Measurements from ENCODE around the gene MTCH1. TPM values are rescaled to one million over a fixed set of nuclear protein-coding genes. Genes with fewer than 3 reads are reported as not detected.

MTCH1 gene
- total RNA-seq, 1 donor from 2014 or later: 180 TPM

- H3K4me1 Mint-ChIP-seq (ENCODE audit: unreplicated experiment): peaks cover 77% of the 10 kb centered on the region
- H3K36me3 Mint-ChIP-seq (ENCODE audit: unreplicated experiment): peaks cover 13% of the 10 kb centered on the region
- no peak for TF ChIP-seq CTCF (IDR thresholded peaks at IDR 0.05)
- no peaks in the 10 kb centered on the region for H3K27me3 Mint-ChIP-seq (ENCODE audit: unreplicated experiment)
- no peak overlapping the region for H3K4me3 Mint-ChIP-seq (ENCODE audit: unreplicated experiment)
- no peaks in the 10 kb centered on the region for H3K9me3 Mint-ChIP-seq (ENCODE audit: unreplicated experiment)
- DNase-seq (ENCODE audit: extremely low spot score, unreplicated experiment): no peak
- peak overlapping the region; percentile 90 for H3K27ac Mint-ChIP-seq (ENCODE audit: unreplicated experiment)
These were observed 58.1 kb downstream of the MTCH1 start for GRCh38 chr6:36927691-36928546.

DNA sequence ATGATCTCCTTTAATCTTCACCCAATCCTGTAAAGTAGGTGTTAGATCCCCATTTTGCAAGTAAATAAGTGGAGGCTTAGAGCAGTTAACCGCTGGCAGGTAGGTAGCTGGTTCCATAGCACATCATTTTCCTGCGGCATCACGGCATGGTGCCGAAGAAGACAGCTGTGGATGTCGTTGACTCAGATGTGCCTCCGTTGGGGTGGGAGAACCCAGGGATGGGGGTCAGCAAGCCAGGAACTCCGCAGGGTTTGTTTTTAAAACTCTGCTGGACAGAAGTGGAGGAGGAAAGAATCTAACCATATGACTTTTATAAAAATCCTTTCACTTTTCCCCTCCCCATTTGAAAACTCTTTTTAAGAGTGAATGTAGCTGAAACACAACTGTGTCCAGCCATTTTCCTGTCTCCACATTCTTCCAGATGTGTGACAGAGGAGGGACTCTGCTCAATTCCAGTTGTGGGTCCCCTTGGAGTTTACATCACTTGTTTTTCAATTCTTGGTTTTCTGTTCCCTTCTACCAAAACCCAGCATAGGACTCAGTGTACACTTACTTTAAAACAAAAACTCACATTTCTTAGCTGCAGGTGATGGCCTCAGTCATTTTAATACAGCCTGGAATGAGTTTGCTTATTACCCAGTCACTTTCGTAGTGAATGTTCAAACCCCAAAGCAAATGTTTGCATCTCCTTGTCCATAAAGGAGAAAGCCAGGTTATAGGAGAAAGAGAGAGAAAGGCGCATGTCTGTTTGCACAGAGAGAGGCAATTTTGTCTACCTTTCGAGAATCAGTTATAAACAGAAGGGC is 59.1 kb downstream of the MTCH1 start:
- H3K9me3 Mint-ChIP-seq (ENCODE audit: unreplicated experiment): no peaks in the 10 kb centered on the region
- no peak for TF ChIP-seq CTCF (IDR thresholded peaks at IDR 0.05)
- H3K36me3 Mint-ChIP-seq (ENCODE audit: unreplicated experiment): peaks cover 15% of the 10 kb centered on the region
- H3K27ac Mint-ChIP-seq (ENCODE audit: unreplicated experiment): peak overlapping the region; percentile 90
- no peaks in the 10 kb centered on the region for H3K27me3 Mint-ChIP-seq (ENCODE audit: unreplicated experiment)
- peak overlapping the region; percentile 40 for H3K4me3 Mint-ChIP-seq (ENCODE audit: unreplicated experiment)
- H3K4me1 Mint-ChIP-seq (ENCODE audit: unreplicated experiment): peaks cover 69% of the 10 kb centered on the region
- DNase-seq (ENCODE audit: extremely low spot score, unreplicated experiment): no peak

GRCh38 chr6:36925809-36926208 is 60.2 kb downstream of the MTCH1 start:
- peaks cover 17% of the 10 kb centered on the region for H3K36me3 Mint-ChIP-seq (ENCODE audit: unreplicated experiment)
- H3K4me3 Mint-ChIP-seq (ENCODE audit: unreplicated experiment): peak overlapping the region; percentile 6
- TF ChIP-seq CTCF (IDR thresholded peaks at IDR 0.05): no peak
- H3K4me1 Mint-ChIP-seq (ENCODE audit: unreplicated experiment): peaks cover 63% of the 10 kb centered on the region
- no peaks in the 10 kb centered on the region for H3K9me3 Mint-ChIP-seq (ENCODE audit: unreplicated experiment)
- DNase-seq (ENCODE audit: extremely low spot score, unreplicated experiment): no peak
- H3K27ac Mint-ChIP-seq (ENCODE audit: unreplicated experiment): peak overlapping the region; percentile 90
- H3K27me3 Mint-ChIP-seq (ENCODE audit: unreplicated experiment): no peaks in the 10 kb centered on the region

DNA sequence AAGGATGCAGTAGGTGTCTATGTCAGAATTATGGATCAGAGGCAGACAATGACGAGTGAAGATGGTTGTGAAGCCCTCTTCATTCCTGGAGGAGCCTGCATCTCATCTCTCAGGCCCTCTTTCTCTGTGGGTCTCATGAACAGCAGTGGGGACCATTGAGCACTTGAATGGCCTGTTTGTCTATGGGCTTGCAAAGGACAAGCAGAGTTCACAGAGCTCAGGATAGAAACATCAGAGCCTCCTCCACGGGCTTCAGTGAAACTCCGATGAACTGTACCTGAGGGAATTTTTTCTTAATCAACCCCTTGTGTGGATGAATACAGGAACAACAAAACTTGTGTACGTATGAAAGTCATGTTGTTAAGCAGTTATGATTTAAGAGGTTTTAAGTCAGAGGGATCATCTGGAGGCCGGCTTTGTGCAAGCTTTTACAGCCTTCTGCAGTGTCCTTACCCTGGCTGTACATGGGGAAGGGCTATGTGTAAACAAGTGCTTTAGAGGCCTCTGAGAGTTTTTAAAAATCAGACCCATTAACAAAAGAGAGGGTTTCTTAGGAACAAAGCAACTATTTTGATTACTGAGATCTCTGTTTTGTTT is 61.1 kb downstream of the MTCH1 start:
- TF ChIP-seq CTCF (IDR thresholded peaks at IDR 0.05): no peak
- H3K27ac Mint-ChIP-seq (ENCODE audit: unreplicated experiment): peak overlapping the region; percentile 32
- no peak overlapping the region for H3K4me3 Mint-ChIP-seq (ENCODE audit: unreplicated experiment)
- no peaks in the 10 kb centered on the region for H3K9me3 Mint-ChIP-seq (ENCODE audit: unreplicated experiment)
- DNase-seq (ENCODE audit: extremely low spot score, unreplicated experiment): no peak
- H3K27me3 Mint-ChIP-seq (ENCODE audit: unreplicated experiment): no peaks in the 10 kb centered on the region
- H3K4me1 Mint-ChIP-seq (ENCODE audit: unreplicated experiment): peaks cover 54% of the 10 kb centered on the region
- H3K36me3 Mint-ChIP-seq (ENCODE audit: unreplicated experiment): peaks cover 20% of the 10 kb centered on the region

All from osteocyte (in vitro differentiated cells).